IMR-90 (cell line): ENCODE data around the gene CHD2. TPM values are rescaled to one million over a fixed set of nuclear protein-coding genes. Genes with fewer than 3 reads are reported as not detected.
A peak's percentile ranks its signal among the peaks of the same experiment; 100 is the strongest.

Experiments used
- ATAC-seq: fragments of 200-7000 bp; cut with Tn5 transposase; 2 replicates; pipeline ENCODE4 v1.9.1; 2020; ENCODE audit warnings: low read depth, mild to moderate bottlenecking, moderate library complexity
- BruUV-seq: library from RNA; stranded (reverse); fragments of 400-500 nt; replicated peaks from 2 replicates; lab custom pipeline; 2021; lab: Mats Ljungman, UMichigan
- CTCF ChIA-PET: fragments of 300-600 bp; formaldehyde crosslinking; extraction: SDS; loops from one replicate; lab custom pipeline; 2021; ENCODE audit warnings: antibody characterized with exemption; lab: Yijun Ruan, JAX
- POLR2A ChIA-PET: fragments of 300-600 bp; sonication (Branson Sonifier 250); formaldehyde crosslinking; loops from one replicate; lab custom pipeline; 2022; ENCODE audit warnings: antibody characterized with exemption; ENCODE audit not compliant: unreplicated experiment; lab: Charles Lee
- DNase-seq: peaks from one replicate; pipeline ENCODE4 v3.0.0; 2013
- H2AFZ ChIP-seq: replicated peaks from 2 replicates; pipeline ENCODE3; 2013; ENCODE audit warnings: low read length, mild to moderate bottlenecking; ENCODE audit not compliant: poor library complexity
- H2AK5ac ChIP-seq: 2 replicates; pipeline ENCODE4 v1.6.1; 2013; ENCODE audit warnings: low read depth, low read length, inconsistent platforms
- H2AK9ac ChIP-seq: replicated peaks from 2 replicates; pipeline ENCODE3; 2013; ENCODE audit warnings: mild to moderate bottlenecking, low read depth, low read length, moderate library complexity; ENCODE audit not compliant: poor library complexity
- H2BK120ac ChIP-seq: 2 replicates; pipeline ENCODE4 v1.6.1; 2013; ENCODE audit warnings: low read depth, low read length, inconsistent platforms
- H2BK15ac ChIP-seq: 3 replicates; pipeline ENCODE4 v1.6.1; 2013; ENCODE audit warnings: low read depth, low read length, inconsistent platforms
- H2BK20ac ChIP-seq: 2 replicates; pipeline ENCODE4 v1.6.1; 2013; ENCODE audit warnings: low read depth, mild to moderate bottlenecking, inconsistent platforms, low read length, moderate library complexity
- H2BK5ac ChIP-seq: 2 replicates; pipeline ENCODE4 v1.6.1; 2013; ENCODE audit warnings: mild to moderate bottlenecking, low read depth, low read length, inconsistent platforms; ENCODE audit not compliant: poor library complexity, severe bottlenecking
- H3K14ac ChIP-seq: replicated peaks from 2 replicates; pipeline ENCODE4 v1.6.1; 2013; ENCODE audit warnings: low read depth, low read length, inconsistent platforms
- H3K18ac ChIP-seq: 2 replicates; pipeline ENCODE4 v1.6.1; 2013; ENCODE audit warnings: low read depth, low read length, control low read depth
- H3K23ac ChIP-seq: 2 replicates; pipeline ENCODE4 v1.6.1; 2013; ENCODE audit warnings: low read depth, low read length, inconsistent platforms
- H3K27ac ChIP-seq: 2 replicates; pipeline ENCODE4 v1.5.1; 2013; ENCODE audit warnings: mild to moderate bottlenecking, control low read depth, low read length; ENCODE audit not compliant: insufficient read depth
- H3K27me3 ChIP-seq: 2 replicates; pipeline ENCODE4 v1.6.1; 2013; ENCODE audit warnings: low read length; ENCODE audit not compliant: control insufficient read depth, insufficient read depth
- H3K36me3 ChIP-seq: 2 replicates; pipeline ENCODE4 v1.6.1; 2013; ENCODE audit warnings: low read length, mixed read lengths; ENCODE audit not compliant: control insufficient read depth, insufficient read depth
- H3K4ac ChIP-seq: 2 replicates; pipeline ENCODE4 v1.6.1; 2013; ENCODE audit warnings: low read depth, low read length, inconsistent platforms
- H3K4me1 ChIP-seq: 2 replicates; pipeline ENCODE4 v1.6.1; 2013; ENCODE audit warnings: low read length, mixed read lengths; ENCODE audit not compliant: control insufficient read depth, insufficient read depth
- H3K4me2 ChIP-seq: 2 replicates; pipeline ENCODE4 v1.6.1; 2013; ENCODE audit warnings: low read depth, mild to moderate bottlenecking, control low read depth, low read length, moderate library complexity
- H3K4me3 ChIP-seq: 2 replicates; pipeline ENCODE4 v1.5.1; 2013; ENCODE audit warnings: low read depth, mild to moderate bottlenecking, control low read depth, low read length, moderate library complexity; ENCODE audit not compliant: insufficient read depth
- H3K56ac ChIP-seq: 2 replicates; pipeline ENCODE4 v1.6.1; 2013; ENCODE audit warnings: low read length, inconsistent platforms; ENCODE audit not compliant: insufficient read depth; ENCODE audit errors: extremely low read depth
- H3K79me1 ChIP-seq, 2 experiments: 2 replicates each; pipeline ENCODE4 v1.6.1; 2013; ENCODE audit warnings: low read length in 2 of 2, inconsistent platforms in 1 of 2, low read depth in 1 of 2
- H3K9ac ChIP-seq: 2 replicates; pipeline ENCODE4 v1.6.1; 2013; ENCODE audit warnings: low read depth, low read length, control low read depth
- H3K9me1 ChIP-seq: 2 replicates; pipeline ENCODE4 v1.6.1; 2013; ENCODE audit warnings: low read length, inconsistent platforms; ENCODE audit not compliant: insufficient read depth
- H3K9me3 ChIP-seq: 2 replicates; pipeline ENCODE4 v1.6.1; 2013; ENCODE audit warnings: low read length; ENCODE audit not compliant: control insufficient read depth, insufficient read depth
- H4K20me1 ChIP-seq: 2 replicates; pipeline ENCODE4 v1.6.1; 2013; ENCODE audit warnings: low read length, inconsistent platforms; ENCODE audit not compliant: insufficient read depth
- H4K5ac ChIP-seq: 2 replicates; pipeline ENCODE4 v1.6.1; 2013; ENCODE audit warnings: mild to moderate bottlenecking, low read depth, low read length, control low read depth
- H4K8ac ChIP-seq, 2 experiments: 2 replicates each; pipeline ENCODE4 v1.6.1; 2013; ENCODE audit warnings: low read depth in 2 of 2, low read length in 2 of 2, control low read depth in 1 of 2, inconsistent platforms in 1 of 2
- H4K91ac ChIP-seq: 2 replicates; pipeline ENCODE4 v1.6.1; 2013; ENCODE audit warnings: low read depth, low read length, inconsistent platforms; ENCODE audit not compliant: insufficient read depth
- BHLHE40 ChIP-seq: fragments of 150-350 bp; IDR thresholded peaks from 2 replicates; pipeline ENCODE4 v1.6.1; 2016; ENCODE audit warnings: mild to moderate bottlenecking, low read depth, low read length
- CEBPB ChIP-seq: IDR thresholded peaks from 2 replicates; pipeline ENCODE4 v1.6.1; 2012; ENCODE audit warnings: low read depth, low read length, improper control_type of control experiment
- CHD1 ChIP-seq: IDR thresholded peaks from 2 replicates; pipeline ENCODE4 v1.6.1; 2012; ENCODE audit warnings: low read depth, low read length, improper control_type of control experiment
- MAZ ChIP-seq: IDR thresholded peaks from 2 replicates; pipeline ENCODE4 v1.6.1; 2012; ENCODE audit warnings: low read depth, mild to moderate bottlenecking, low read length, improper control_type of control experiment, moderate library complexity, borderline replicate concordance
- NFE2L2 ChIP-seq: fragments of 150-350 bp; IDR thresholded peaks from 2 replicates; pipeline ENCODE4 v1.6.1; 2016; ENCODE audit warnings: low read depth, mild to moderate bottlenecking, low read length
- RAD21 ChIP-seq: IDR thresholded peaks from 2 replicates; pipeline ENCODE4 v1.6.1; 2012; ENCODE audit warnings: low read length, improper control_type of control experiment
- RCOR1 ChIP-seq: IDR thresholded peaks from 2 replicates; pipeline ENCODE4 v1.6.1; 2012; ENCODE audit warnings: mild to moderate bottlenecking, low read length, improper control_type of control experiment; ENCODE audit not compliant: insufficient replicate concordance
- SMC3 ChIP-seq: fragments of 150-350 bp; IDR thresholded peaks from 2 replicates; pipeline ENCODE4 v1.6.1; 2016; ENCODE audit warnings: low read depth, mild to moderate bottlenecking, antibody characterized with exemption, low read length, moderate library complexity
- USF2 ChIP-seq: fragments of 150-350 bp; IDR thresholded peaks from 2 replicates; pipeline ENCODE4 v1.6.1; 2017; ENCODE audit warnings: mild to moderate bottlenecking, antibody characterized with exemption, low read length, low read depth
- WGBS, 2 experiments: methylation state at CpG; one replicate each; pipeline versions ENCODE4 v1.1.5 to v1.1.7; 2013; ENCODE audit warnings: missing lambda C conversion rate in 2 of 2; ENCODE audit not compliant: insufficient read length in 1 of 2; ENCODE audit errors: extremely low coverage in 2 of 2; 5-methylcytosine and 5-hydroxymethylcytosine counted together
- dilution Hi-C: fragments of 300-500 bp; cut with HindIII; formaldehyde crosslinking; loops from one replicate; pipeline ENCODE4 v1.14.3; 2018; ENCODE audit warnings: low sequenced_read_pairs; ENCODE audit not compliant: unreplicated experiment
- in situ Hi-C: fragments of 300-500 bp; cut with MboI; formaldehyde crosslinking; loops from 3 replicates; pipeline ENCODE4 v1.14.3; 2019; ENCODE audit warnings: low sequenced_read_pairs, inconsistent platforms, mixed read lengths
- intact Hi-C: fragments of 100-400 bp; cut with micrococcal nuclease; formaldehyde crosslinking; loops from 2 replicates; pipeline ENCODE4 v1.10.0; 2022
- polyA plus RNA-seq, 3 experiments: library from polyadenylated mRNA; depleted of rRNA; stranded (reverse); fragments of >200 nt; gene quantifications; 2 replicates each; pipeline ENCODE4 v1.2.3, GENCODE V29; 2012; ENCODE audit warnings: low replicate concordance in 1 of 3
- total RNA-seq: library from RNA; depleted of rRNA; stranded (reverse); fragments of >200 nt; gene quantifications from 2 replicates; pipeline ENCODE4 v1.2.3, GENCODE V29; 2012
- TF ChIP-seq, protein P1 (sequence below): fragments of 150-350 bp; IDR thresholded peaks from 2 replicates; pipeline ENCODE4 v1.6.1; 2016; ENCODE audit warnings: low read depth, mild to moderate bottlenecking, low read length, moderate library complexity, borderline replicate concordance
- TF ChIP-seq, protein P2 (sequence below): conservative IDR thresholded peaks from 2 replicates; pipeline ENCODE4 v1.5.1; 2012; ENCODE audit warnings: mild to moderate bottlenecking, low read depth, low read length, improper control_type of control experiment

The CHD2 gene
- total and polyA plus RNA-seq, 2 of the 4 experiments (the other 2 are of a cell fraction), result 44.9 to 64.7 TPM

- Histone ChIP-seq H4K8ac (no peak overlapping the region), H2BK120ac (no peak overlapping the region), H3K36me3 (no peaks in the 10 kb centered on the region), H3K27ac (no peak overlapping the region), H2AFZ (peak overlapping the region; percentile 73), H3K4me3 (no peak overlapping the region), H3K27me3 (peaks cover 2% of the 10 kb centered on the region; the same call in 1 of the 2 replicates), H3K9me3 (no peaks in the 10 kb centered on the region), H3K4ac (no peak overlapping the region), H3K18ac (no peak overlapping the region), H3K23ac (no peak overlapping the region), H2BK15ac (no peak overlapping the region), H2AK9ac (peak overlapping the region; percentile 50), H3K79me1 (no peaks in the 10 kb centered on the region), H2BK5ac (no peak overlapping the region), H3K56ac (no peak overlapping the region), H3K4me1 (no peaks in the 10 kb centered on the region; the same call in 1 of the 2 replicates), H2BK20ac (no peak overlapping the region), H2AK5ac (no peak overlapping the region), H3K14ac (no peak overlapping the region), H3K9me1 (no peaks in the 10 kb centered on the region), H3K4me2 (no peak overlapping the region), H3K9ac (no peak overlapping the region), H4K5ac (no peak overlapping the region), H4K20me1 (no peaks in the 10 kb centered on the region), H4K91ac (no peak overlapping the region)
- peak; percentile 69 for ATAC-seq
- ChIA-PET POLR2A (interaction anchor here (0.6 kb wide), 1 partner anchor 54 kb away, joined by 5 read pairs; no protein-coding TSS in a partner anchor), CTCF (interaction anchor here (0.6 to 3.2 kb wide), 3 partner anchors 708 to 1084 kb away, joined by 3 to 13 read pairs (median 3); no protein-coding TSS in a partner anchor)
- in situ Hi-C loops, result loop anchor here (10.0 kb wide), 2 partner anchors 959 to 1289 kb away; no protein-coding TSS in a partner anchor
- TF ChIP-seq, protein P1, sequence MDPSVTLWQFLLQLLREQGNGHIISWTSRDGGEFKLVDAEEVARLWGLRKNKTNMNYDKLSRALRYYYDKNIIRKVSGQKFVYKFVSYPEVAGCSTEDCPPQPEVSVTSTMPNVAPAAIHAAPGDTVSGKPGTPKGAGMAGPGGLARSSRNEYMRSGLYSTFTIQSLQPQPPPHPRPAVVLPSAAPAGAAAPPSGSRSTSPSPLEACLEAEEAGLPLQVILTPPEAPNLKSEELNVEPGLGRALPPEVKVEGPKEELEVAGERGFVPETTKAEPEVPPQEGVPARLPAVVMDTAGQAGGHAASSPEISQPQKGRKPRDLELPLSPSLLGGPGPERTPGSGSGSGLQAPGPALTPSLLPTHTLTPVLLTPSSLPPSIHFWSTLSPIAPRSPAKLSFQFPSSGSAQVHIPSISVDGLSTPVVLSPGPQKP, result no peak
- TF ChIP-seq NFE2L2, result no peak
- peak; percentile 36; the same call in 1 of the 2 replicates for TF ChIP-seq SMC3
- peak; percentile 31; the same call in 1 of the 2 replicates for TF ChIP-seq RAD21
- TF ChIP-seq CEBPB, result no peak
- peak; percentile 9; the same call in 1 of the 2 replicates for TF ChIP-seq BHLHE40
- TF ChIP-seq USF2, result peak; percentile 26; the same call in 1 of the 2 replicates
- TF ChIP-seq RCOR1, result no peak
- no peak for TF ChIP-seq CHD1
- TF ChIP-seq, protein P2, sequence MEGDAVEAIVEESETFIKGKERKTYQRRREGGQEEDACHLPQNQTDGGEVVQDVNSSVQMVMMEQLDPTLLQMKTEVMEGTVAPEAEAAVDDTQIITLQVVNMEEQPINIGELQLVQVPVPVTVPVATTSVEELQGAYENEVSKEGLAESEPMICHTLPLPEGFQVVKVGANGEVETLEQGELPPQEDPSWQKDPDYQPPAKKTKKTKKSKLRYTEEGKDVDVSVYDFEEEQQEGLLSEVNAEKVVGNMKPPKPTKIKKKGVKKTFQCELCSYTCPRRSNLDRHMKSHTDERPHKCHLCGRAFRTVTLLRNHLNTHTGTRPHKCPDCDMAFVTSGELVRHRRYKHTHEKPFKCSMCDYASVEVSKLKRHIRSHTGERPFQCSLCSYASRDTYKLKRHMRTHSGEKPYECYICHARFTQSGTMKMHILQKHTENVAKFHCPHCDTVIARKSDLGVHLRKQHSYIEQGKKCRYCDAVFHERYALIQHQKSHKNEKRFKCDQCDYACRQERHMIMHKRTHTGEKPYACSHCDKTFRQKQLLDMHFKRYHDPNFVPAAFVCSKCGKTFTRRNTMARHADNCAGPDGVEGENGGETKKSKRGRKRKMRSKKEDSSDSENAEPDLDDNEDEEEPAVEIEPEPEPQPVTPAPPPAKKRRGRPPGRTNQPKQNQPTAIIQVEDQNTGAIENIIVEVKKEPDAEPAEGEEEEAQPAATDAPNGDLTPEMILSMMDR, result peak; percentile 52
- TF ChIP-seq MAZ, result 0 out of 2 replicates have a peak, but pooled peaks have one; percentile 16
- dilution Hi-C loops, result no loop called here
- WGBS, 2 experiments, result 72% methylated on average over 15 of the region's 32 CpGs; no CpG with 5 or more reads in 1 of the 2 experiments
- peak; percentile 30 for DNase-seq
- intact Hi-C loops, result loop anchor here (10.0 kb wide), 1 partner anchor 959 kb away; no protein-coding TSS in a partner anchor
- BruUV-seq, result no TSS peak
Observed at GRCh38 chr15:93035953-93036810, 136.1 kb downstream of the CHD2 start.
